Mammary epithelial cell (primary cell): Measurements from ENCODE around the gene UCN2.

ENCODE experiments used
- CTCF ChIP-seq, 2 donors: IDR thresholded peaks in 1 of 2; conservative IDR thresholded peaks in 1 of 2; 2 replicates each; pipeline ENCODE4 v1.5.1; 2011 to 2012; ENCODE audit warnings: inconsistent platforms in 2 of 2, low read length in 2 of 2, mild to moderate bottlenecking in 2 of 2, control low read depth in 1 of 2, low read depth in 1 of 2; ENCODE audit not compliant: insufficient read depth in 1 of 2; ENCODE audit errors: extremely low read depth in 1 of 2
- EZH2 ChIP-seq: IDR thresholded peaks from 2 replicates; pipeline ENCODE4 v1.6.1; 2012; ENCODE audit warnings: low read length, inconsistent platforms, borderline replicate concordance

DNA sequence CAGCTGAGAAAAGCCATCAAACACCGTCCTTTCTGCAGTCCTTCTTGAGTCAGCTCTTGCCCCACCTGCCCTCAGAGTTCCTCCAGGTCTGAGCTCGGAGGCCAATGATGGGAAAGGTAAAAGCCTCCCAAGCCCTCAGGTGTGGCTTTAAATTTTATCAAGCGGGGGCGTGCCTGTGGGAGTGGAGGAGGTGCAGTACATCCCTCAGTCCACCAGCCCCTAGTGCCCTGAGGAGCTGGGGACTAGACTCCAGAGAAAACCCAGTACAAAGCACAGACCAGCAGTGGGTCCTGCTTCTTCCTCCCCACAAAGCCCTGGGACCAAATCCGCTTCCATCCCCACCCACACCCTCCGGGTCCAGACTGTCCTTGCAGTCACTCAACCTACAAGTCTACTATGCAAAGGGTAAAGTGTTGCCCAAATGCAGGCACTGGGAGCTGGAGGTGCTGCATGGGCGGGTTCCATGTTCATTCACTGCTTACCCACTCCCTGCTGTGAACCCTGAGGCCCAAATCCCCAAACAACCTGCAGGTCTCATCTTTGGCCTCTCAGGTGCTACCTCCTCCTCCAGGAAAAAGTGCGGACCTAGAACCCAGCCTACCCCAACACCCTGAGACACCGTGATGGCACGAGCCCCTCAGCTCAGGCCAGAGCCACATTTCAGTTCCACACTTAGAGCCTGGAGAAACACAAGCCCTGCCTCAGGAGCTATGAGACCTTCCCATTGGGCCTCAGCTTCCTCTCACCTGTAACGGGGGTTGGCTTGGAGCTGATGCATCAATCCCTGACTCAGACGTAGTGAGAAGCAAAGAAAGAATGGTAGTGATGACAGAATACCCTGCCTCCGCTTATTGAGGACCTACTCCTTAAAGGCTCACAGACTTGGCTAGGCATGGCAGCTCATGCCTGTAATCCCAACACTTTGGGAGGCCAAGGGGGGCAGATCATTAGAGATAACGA is 9.4 kb downstream of the UCN2 start:
- TF ChIP-seq CTCF (conservative IDR thresholded peaks at IDR 0.05 in 1 of 2, IDR thresholded peaks at IDR 0.05 in 1 of 2; ENCODE audit: extremely low read depth in 1 of 2, insufficient read depth in 1 of 2, low read depth in 1 of 2, low read length in 2 of 2): no peak
- TF ChIP-seq EZH2: no peak
